Vagina (tissue), 2 donors: Measurements from ENCODE around the gene PTPN9. TPM values are rescaled to one million over a fixed set of nuclear protein-coding genes. Genes with fewer than 3 reads are reported as not detected.

Experiments
- DNase-seq, 2 donors: peaks; one replicate each; pipeline ENCODE4 v3.0.0-alpha.2; 2017; ENCODE audit errors: extremely low spot score in 2 of 2
- H3K27ac ChIP-seq: fragments of 200-600 bp; sonication (generic); one replicate; pipeline ENCODE4 v1.5.1; 2019
- H3K27me3 ChIP-seq: fragments of 200-600 bp; sonication (generic); one replicate; pipeline ENCODE4 v1.5.1; 2019
- H3K36me3 ChIP-seq, 2 donors: fragments of 200-600 bp; sonication (generic); one replicate each; pipeline ENCODE4 v1.5.1; 2017 to 2019
- H3K4me1 ChIP-seq: fragments of 200-600 bp; sonication (generic); one replicate; pipeline ENCODE4 v1.5.1; 2019
- H3K4me3 ChIP-seq, 2 donors: fragments of 200-600 bp; sonication (generic); 1 replicate in 1 of 2; 2 replicates in 1 of 2; pipeline ENCODE4 v1.5.1; 2016 to 2019
- H3K9me3 ChIP-seq: fragments of 200-600 bp; sonication (generic); one replicate; pipeline ENCODE4 v1.5.1; 2019
- CTCF ChIP-seq, 3 experiments: fragments of 450-650 bp in 2 of 3; fragments of 200-600 bp in 1 of 3; sonication (generic) in 1 of 3; IDR thresholded peaks; one replicate each; pipeline ENCODE4 v1.5.1; 2017 to 2019; ENCODE audit warnings: antibody characterized with exemption in 3 of 3, mild to moderate bottlenecking in 2 of 3, moderate library complexity in 2 of 3
- POLR2A ChIP-seq, 2 donors: fragments of 450-650 bp; IDR thresholded peaks; one replicate each; pipeline ENCODE4 v1.6.1; 2017; ENCODE audit warnings: antibody characterized with exemption in 2 of 2, mild to moderate bottlenecking in 2 of 2, moderate library complexity in 2 of 2
- POLR2AphosphoS5 ChIP-seq, 2 donors: sonication (generic); formaldehyde crosslinking; IDR thresholded peaks; one replicate each; pipeline ENCODE4 v1.9.0; 2017; ENCODE audit warnings: antibody characterized with exemption in 2 of 2, mild to moderate bottlenecking in 2 of 2, low read depth in 1 of 2; ENCODE audit not compliant: insufficient read depth in 1 of 2
- intact Hi-C: fragments of 100-400 bp; cut with DNase I; formaldehyde crosslinking; loops from one replicate; pipeline ENCODE4 v1.15.1; 2023
- total RNA-seq: library from RNA; depleted of rRNA; stranded (reverse); fragments of >200 nt; gene quantifications from one replicate; pipeline ENCODE4 v1.2.3, GENCODE V29; 2016

The PTPN9 gene
- total RNA-seq, 1 donor from 2014 or later = 18.2 TPM

GRCh38 chr15:75437721-75438120, 141.4 kb downstream of the PTPN9 start:
- H3K4me1 ChIP-seq = peaks cover 18% of the 10 kb centered on the region
- no peaks in the 10 kb centered on the region for H3K27me3 ChIP-seq
- H3K9me3 ChIP-seq = no peaks in the 10 kb centered on the region
- peaks cover 0 to 8% of the 10 kb centered on the region in 2 donors for H3K36me3 ChIP-seq
- DNase-seq = no peak
- intact Hi-C loops = no loop called here
- no peak overlapping the region for H3K27ac ChIP-seq
- TF ChIP-seq POLR2AphosphoS5 (IDR thresholded peaks at IDR 0.05; ENCODE audit: insufficient read depth in 1 of 2, low read depth in 1 of 2) = no peak
- TF ChIP-seq CTCF (IDR thresholded peaks at IDR 0.05) = no peak
- no peak for TF ChIP-seq POLR2A (IDR thresholded peaks at IDR 0.05)
- H3K4me3 ChIP-seq = no peak overlapping the region

- Histone ChIP-seq H3K27me3 (no peaks in the 10 kb centered on the region), H3K36me3 (peaks cover 0 to 8% of the 10 kb centered on the region in 2 donors), H3K9me3 (no peaks in the 10 kb centered on the region), H3K4me1 (peaks cover 18% of the 10 kb centered on the region), H3K27ac (no peak overlapping the region), H3K4me3 (no peak overlapping the region)
- TF ChIP-seq CTCF (IDR thresholded peaks at IDR 0.05) (no peak), POLR2AphosphoS5 (IDR thresholded peaks at IDR 0.05; ENCODE audit: insufficient read depth in 1 of 2, low read depth in 1 of 2) (no peak), POLR2A (IDR thresholded peaks at IDR 0.05) (no peak)
- no peak for DNase-seq
- intact Hi-C loops = no loop called here
These were observed 142.2 kb downstream of the PTPN9 start for GRCh38 chr15:75436881-75437280.

GRCh38 chr15:75431682-75432081, 147.4 kb downstream of the PTPN9 start:
- Histone ChIP-seq H3K27ac (no peak overlapping the region), H3K27me3 (no peaks in the 10 kb centered on the region), H3K9me3 (no peaks in the 10 kb centered on the region), H3K4me1 (peaks cover under 1% of the 10 kb centered on the region), H3K36me3 (peaks cover 0 to 41% of the 10 kb centered on the region in 2 donors), H3K4me3 (no peak overlapping the region)
- TF ChIP-seq CTCF (IDR thresholded peaks at IDR 0.05) (no peak), POLR2AphosphoS5 (IDR thresholded peaks at IDR 0.05; ENCODE audit: insufficient read depth in 1 of 2, low read depth in 1 of 2) (no peak), POLR2A (IDR thresholded peaks at IDR 0.05) (no peak)
- DNase-seq = no peak
- intact Hi-C loops = no loop called here

- TF ChIP-seq POLR2A (IDR thresholded peaks at IDR 0.05) = no peak
- no peak for TF ChIP-seq POLR2AphosphoS5 (IDR thresholded peaks at IDR 0.05; ENCODE audit: insufficient read depth in 1 of 2, low read depth in 1 of 2)
- TF ChIP-seq CTCF (IDR thresholded peaks at IDR 0.05) = no peak
- DNase-seq = no peak
- intact Hi-C loops = no loop called here
- Histone ChIP-seq H3K27ac (no peak overlapping the region), H3K36me3 (peaks cover 0 to 41% of the 10 kb centered on the region in 2 donors), H3K9me3 (no peaks in the 10 kb centered on the region), H3K4me1 (no peaks in the 10 kb centered on the region), H3K27me3 (no peaks in the 10 kb centered on the region), H3K4me3 (no peak overlapping the region)
These were observed 147.8 kb downstream of the PTPN9 start for GRCh38 chr15:75431270-75431669.

GRCh38 chr15:75430259-75430658, 148.9 kb downstream of the PTPN9 start:
- Histone ChIP-seq H3K27ac (no peak overlapping the region), H3K4me3 (no peak overlapping the region), H3K27me3 (no peaks in the 10 kb centered on the region), H3K36me3 (peaks cover 0 to 33% of the 10 kb centered on the region in 2 donors), H3K9me3 (no peaks in the 10 kb centered on the region), H3K4me1 (no peaks in the 10 kb centered on the region)
- intact Hi-C loops = no loop called here
- TF ChIP-seq POLR2A (IDR thresholded peaks at IDR 0.05) = no peak
- no peak for TF ChIP-seq CTCF (IDR thresholded peaks at IDR 0.05)
- no peak for TF ChIP-seq POLR2AphosphoS5 (IDR thresholded peaks at IDR 0.05; ENCODE audit: insufficient read depth in 1 of 2, low read depth in 1 of 2)
- DNase-seq = no peak
